GM18499 (cell line): ENCODE results near the gene PPP6R2.
"Not testable (repeated sequence)": the region's sequence is repeated elsewhere in the genome, so short reads cannot be mapped to it uniquely, and the experiment has no call there.

ENCODE experiments used
- ATAC-seq: cut with Tn5 transposase; IDR thresholded peaks from one replicate; pipeline ENCODE4 v1.9.1; 2021; ENCODE audit warnings: moderate number of reproducible peaks; ENCODE audit not compliant: insufficient read depth, unreplicated experiment

Gene PPP6R2

GRCh38 chr22:50376085-50376651 lies 33.0 kb downstream of the PPP6R2 start:
- no peak for ATAC-seq

- not testable (repeated sequence) for ATAC-seq
Observed at GRCh38 chr22:50381021-50381555, 38.0 kb downstream of the PPP6R2 start.

GRCh38 chr22:50396751-50397370 lies 53.7 kb downstream of the PPP6R2 start:
- no peak for ATAC-seq

GRCh38 chr22:50397371-50398060 lies 54.4 kb downstream of the PPP6R2 start:
- ATAC-seq: not testable (repeated sequence)

GRCh38 chr22:50398831-50399648 lies 55.9 kb downstream of the PPP6R2 start:
- ATAC-seq: no peak

GRCh38 chr22:50399751-50400331 lies 56.7 kb downstream of the PPP6R2 start:
- no peak for ATAC-seq

GRCh38 chr22:50400406-50400805 lies 57.3 kb downstream of the PPP6R2 start:
- no peak for ATAC-seq

- ATAC-seq: no peak
Observed at GRCh38 chr22:50400931-50401330, 57.8 kb downstream of the PPP6R2 start.

- ATAC-seq: no peak
Observed at GRCh38 chr22:50401907-50402306, 58.8 kb downstream of the PPP6R2 start.

GRCh38 chr22:50403701-50404101 lies 60.6 kb downstream of the PPP6R2 start:
- no peak for ATAC-seq

GRCh38 chr22:50406416-50407170 lies 63.5 kb downstream of the PPP6R2 start:
- no peak for ATAC-seq

GRCh38 chr22:50408311-50408710 lies 65.2 kb downstream of the PPP6R2 start:
- ATAC-seq: no peak

- ATAC-seq: not testable (repeated sequence)
Observed at GRCh38 chr22:50408954-50409353, 65.8 kb downstream of the PPP6R2 start.

GRCh38 chr22:50414476-50415248 lies 71.5 kb downstream of the PPP6R2 start:
- no peak for ATAC-seq

GRCh38 chr22:50415426-50415825 lies 72.3 kb downstream of the PPP6R2 start:
- ATAC-seq: no peak

- no peak for ATAC-seq
Observed at GRCh38 chr22:50416996-50417395, 73.9 kb downstream of the PPP6R2 start.

GRCh38 chr22:50417411-50418210 lies 74.5 kb downstream of the PPP6R2 start:
- no peak for ATAC-seq

- ATAC-seq: no peak
Observed at GRCh38 chr22:50418624-50419023, 75.5 kb downstream of the PPP6R2 start.
